GM19455 (cell line): ENCODE results near the gene PLIN1.

ENCODE experiments used
- ATAC-seq: cut with Tn5 transposase; IDR thresholded peaks from one replicate; pipeline ENCODE4 v1.9.1; 2021; ENCODE audit not compliant: unreplicated experiment

PLIN1 gene

DNA sequence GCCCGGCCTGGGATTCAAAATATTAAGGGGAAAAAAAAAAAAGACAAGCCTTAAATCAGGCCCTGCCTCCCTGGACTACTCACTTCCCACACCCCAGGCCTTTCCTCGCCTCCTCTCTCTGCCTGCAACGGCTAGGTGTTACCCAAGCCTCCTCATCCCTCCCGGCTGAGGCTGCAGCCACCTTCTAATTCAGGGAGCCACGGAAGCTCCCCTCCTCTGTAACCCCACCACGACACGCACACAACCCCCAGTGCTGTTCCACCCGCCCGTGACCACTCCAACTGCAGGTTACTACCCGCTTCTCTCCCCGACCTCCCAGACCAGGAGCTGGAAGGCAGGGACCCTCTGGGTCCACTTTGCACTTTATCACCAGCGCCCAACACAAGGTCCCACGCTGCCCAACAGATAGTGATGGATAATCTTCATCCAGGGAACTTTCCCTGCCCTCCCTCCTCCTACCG, 24.8 kb downstream of the PLIN1 start:
- no peak for ATAC-seq

DNA sequence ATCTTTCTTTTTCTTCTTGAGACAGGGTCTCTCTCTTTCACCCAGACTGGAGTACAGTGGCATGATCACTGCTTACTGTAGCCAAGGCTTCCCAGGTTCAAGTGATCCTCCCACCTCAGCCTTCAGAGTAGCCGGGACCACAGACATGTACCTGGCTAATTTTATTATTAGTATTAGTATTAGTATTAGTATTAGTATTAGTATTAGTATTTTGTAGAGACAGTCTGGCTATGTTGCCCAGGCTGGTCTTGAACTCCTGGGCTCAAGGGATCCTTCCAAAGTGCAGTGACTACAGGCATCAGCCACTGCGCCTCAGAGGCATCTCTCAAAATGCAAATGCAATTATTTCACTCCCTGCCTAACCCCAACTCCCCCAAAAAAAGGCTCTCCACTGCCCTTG, 25.6 kb downstream of the PLIN1 start:
- ATAC-seq: no peak

GRCh38 chr15:89652666-89653065, 26.5 kb downstream of the PLIN1 start:
- no peak for ATAC-seq

- ATAC-seq: no peak
Measured at GRCh38 chr15:89652131-89652530, 27.0 kb downstream of the PLIN1 start.

DNA sequence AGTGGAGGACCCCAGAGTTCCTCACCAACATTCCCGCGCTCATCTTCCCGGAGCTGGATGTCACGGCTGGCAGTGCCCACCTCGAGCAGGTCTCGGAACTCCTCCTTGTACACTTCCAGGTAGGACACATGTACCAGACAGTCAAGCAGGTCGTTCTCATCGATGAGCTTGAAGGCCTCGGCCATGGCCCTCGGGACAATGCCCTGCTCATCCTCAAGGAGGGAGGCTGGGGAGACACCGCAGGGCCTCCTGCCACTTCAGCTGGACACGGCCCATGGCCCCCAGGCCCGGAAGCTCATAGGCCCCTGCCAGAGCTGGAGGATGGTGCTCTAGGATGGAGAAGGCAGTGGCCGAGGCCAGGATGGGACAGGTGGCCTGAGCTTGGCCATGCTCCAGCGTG, 29.5 kb downstream of the PLIN1 start:
- no peak for ATAC-seq

DNA sequence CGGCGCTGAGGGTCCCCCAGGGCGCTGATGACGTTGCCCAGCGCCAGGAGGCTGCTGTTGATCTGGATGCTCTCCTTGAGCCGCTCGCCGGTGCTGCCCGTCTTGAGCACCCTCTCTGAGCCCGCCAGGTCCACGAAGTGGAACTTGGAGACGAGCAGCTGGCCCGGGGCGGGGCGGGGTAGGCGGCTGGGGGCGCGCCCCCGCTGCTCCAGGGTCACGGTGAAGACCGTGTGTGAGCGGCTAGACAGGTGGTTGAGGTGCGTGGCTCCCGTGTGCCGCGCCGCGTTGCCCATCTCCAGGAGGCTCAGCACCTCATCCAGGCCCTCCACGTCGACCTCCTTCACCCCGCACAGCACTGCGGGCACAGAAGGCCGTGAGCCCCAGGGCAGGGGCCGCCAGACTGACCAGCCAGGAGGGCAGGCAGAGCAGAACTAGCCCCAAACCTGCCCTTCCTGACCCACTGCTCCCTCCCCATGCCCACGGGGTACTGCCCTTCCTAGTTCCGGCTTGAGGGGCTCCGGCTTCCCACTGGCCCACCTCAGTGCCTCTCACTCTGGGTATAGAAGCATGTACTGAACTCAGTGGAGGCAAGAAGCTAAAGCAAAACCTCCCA, 30.0 kb downstream of the PLIN1 start:
- no peak for ATAC-seq

DNA sequence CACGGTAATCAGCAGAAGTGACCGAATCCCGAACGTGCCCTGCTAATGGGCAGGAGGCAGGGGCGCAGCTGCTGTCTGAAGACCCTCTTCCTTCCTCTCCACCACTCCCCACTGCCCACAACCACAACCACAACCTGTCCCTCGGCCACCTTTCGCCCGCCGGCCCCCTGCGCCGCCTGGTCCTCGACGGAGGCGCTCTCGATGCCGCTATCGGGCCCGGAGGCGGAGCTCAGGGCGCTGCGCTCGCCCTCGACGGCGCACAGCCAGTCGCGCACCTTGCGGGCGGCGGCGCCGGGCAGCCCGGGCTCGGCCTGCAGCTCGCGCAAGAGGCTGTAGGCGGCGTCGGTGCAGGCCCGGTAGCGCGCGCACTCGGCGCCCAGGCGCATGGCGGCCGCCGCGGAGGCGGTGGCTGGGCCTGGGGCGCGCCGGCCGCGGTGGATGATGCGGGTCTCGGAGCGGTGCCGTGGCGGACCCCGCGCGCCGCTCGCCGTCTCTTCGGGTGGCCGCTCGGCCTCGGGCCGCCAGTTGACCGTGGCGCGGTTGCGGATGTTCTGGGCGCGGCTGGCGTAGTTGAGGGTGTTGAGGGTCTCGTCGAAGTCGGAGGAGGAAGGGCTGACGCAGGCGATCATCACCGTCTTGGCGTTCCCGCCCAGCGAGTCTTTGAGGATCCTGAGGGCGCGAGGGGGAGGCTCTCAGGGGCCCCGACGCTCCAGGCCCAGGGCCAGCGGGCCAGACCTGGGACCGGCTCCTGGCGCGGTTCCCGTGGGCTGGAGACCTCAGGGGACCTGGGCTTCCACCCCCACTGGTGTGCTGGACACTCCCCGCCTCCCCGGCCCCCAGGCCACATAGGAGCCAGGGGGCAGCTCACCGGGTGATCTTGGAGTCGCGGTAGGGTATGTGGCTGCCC, 30.8 kb downstream of the PLIN1 start:
- no peak for ATAC-seq

DNA sequence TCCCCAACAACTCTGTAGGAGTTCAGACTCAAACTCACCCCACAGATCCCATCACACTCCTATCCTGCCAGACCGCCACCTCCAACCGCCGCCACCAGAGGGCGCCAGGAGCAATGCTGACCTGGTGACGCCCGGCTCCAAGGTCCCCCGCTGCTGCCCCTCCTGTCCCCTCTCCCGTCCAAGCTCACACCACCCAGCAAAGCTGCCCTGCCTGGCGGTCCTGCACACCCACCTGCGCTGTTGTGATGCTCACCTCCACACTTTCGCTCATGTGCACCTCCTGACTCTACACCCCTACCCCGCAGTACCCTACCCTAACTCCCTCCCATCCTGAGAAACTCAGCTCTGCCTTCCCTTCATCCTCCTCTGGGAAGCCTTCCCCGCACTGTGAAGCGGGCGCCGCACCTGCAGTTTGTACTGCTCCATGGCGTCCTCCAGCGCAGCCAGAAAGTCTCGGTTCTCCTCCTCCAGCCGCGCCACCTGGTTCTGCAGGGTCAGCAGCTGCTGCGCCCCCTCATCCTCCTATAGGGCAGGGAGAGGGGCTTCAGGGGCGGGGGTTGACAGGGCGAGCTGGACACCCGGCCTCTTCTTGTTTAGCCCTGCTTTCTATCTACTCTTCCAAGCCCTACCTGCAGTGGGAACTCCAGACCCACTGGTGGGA, 31.8 kb downstream of the PLIN1 start:
- no peak for ATAC-seq

DNA sequence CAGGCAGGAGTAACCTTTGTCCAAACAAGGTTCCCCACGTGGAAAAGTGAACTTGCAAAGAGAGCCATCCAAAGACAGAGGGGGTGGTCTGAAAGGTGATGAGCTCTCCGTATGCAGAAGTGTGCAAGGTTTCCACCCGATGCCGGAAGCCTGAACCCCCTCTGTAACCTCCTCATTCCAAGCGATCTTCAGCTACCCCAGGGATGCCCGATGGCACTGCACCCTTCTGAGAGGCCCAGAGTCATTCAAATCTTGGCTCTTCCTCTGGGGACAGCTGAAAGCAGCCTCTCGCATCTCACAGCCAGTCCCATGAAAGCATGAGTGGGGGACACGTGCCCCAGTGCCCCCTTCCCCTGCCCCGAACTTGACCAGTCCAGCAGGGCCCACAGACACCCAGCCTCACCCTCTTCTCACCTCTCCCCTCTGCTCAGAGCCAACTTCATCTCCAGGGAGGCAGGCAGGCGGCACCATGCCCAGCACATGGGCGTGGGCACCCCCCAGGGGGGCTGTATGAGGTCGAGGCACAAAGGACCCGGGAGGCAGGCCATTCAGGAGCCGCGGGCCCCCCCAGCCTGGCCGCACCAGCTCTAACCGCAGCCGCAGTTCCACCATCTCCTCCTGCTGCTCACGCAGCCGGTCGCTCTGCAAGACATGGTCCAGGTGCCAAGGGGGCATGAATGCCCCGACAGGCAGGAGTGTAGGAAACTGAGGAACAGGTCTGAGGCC, 32.6 kb downstream of the PLIN1 start:
- no peak for ATAC-seq

GRCh38 chr15:89645680-89646079, 33.5 kb downstream of the PLIN1 start:
- ATAC-seq: no peak

GRCh38 chr15:89642106-89642505, 37.1 kb downstream of the PLIN1 start:
- no peak for ATAC-seq

GRCh38 chr15:89641053-89641452, 38.1 kb downstream of the PLIN1 start:
- no peak for ATAC-seq

DNA sequence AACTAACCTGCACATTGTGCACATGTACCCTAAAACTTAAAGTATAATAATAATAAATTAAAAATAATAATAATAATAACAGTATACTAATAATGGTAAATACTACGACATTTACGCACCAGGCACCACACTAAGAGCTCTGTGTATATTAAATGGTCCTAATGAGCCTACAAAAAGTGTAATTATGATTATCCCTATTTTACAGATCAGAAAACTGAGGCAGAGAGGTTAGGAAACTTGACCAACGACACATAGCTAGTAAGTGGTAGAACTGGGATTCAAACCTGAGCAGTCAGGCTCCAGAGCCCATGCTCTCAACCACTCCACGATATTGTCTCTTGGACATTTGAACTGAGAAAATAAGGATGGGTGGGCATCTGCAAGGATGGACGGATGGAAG, 38.9 kb downstream of the PLIN1 start:
- no peak for ATAC-seq

- ATAC-seq: no peak
Measured at GRCh38 chr15:89633585-89633984, 45.6 kb downstream of the PLIN1 start.

GRCh38 chr15:89632563-89633430, 46.4 kb downstream of the PLIN1 start:
- no peak for ATAC-seq

DNA sequence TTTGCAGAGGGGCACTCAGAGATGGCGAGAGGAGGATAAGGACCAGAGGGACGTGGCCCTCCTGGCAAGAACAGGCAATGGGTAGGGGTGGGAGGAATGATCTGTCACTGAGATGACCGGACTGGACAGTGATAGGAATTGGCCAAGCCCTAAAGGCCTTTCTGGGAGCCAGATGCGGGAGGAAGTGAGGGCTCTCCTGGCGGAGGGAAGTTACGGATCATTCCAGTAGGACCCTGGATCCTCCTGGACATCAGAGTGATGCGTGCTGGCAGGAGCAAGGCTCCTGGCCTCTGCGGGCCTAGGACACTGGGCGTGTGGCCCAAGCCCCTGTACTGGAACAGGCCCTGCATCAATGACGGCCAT, 47.3 kb downstream of the PLIN1 start:
- ATAC-seq: no peak

- ATAC-seq: no peak
Measured at GRCh38 chr15:89630974-89631901, 47.9 kb downstream of the PLIN1 start.

GRCh38 chr15:89630260-89630659, 48.9 kb downstream of the PLIN1 start:
- ATAC-seq: no peak

- no peak for ATAC-seq
Measured at GRCh38 chr15:89629829-89630228, 49.3 kb downstream of the PLIN1 start.
